ENCODE data around the gene ZNF786.

The ZNF786 gene

DNA sequence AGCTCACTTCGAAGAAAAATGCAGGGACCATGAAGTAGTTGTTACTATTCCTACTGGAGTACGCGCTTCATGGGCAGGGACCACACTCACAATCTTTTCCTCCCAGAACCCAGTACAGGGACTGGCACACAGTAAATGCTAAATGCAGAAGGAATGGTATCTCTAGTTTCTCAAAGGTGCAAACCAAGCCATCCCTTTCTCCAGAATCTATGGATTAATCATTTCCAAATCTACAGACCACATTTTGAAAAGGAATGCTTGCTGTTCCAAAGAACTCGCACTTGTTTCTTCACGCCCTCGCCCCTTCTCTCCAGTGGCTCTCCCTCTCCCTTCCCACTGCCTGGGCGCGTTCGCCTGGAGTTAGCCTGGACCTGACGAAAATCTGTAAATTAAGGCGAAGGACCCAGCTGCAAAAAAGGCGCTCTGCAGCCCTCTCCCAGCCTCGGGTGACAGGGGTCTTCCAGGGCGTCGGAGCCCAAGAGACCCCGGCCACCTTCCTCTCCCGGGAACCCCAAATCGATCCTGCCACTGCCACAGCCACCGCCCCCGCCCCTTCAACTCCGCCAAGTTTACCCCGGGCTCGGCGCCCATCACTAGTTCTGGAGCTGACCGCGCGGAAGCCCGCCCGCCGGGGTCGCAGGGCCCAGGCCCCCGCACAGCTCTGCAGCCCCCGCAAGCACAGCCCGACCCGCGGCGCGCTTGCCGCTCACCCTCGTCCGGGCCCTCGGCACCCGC, 62.7 kb downstream of the ZNF786 start:
- no peak for DNase-seq

GRCh38 chr7:149027055-149027454, 63.5 kb downstream of the ZNF786 start:
- DNase-seq: no peak

DNA sequence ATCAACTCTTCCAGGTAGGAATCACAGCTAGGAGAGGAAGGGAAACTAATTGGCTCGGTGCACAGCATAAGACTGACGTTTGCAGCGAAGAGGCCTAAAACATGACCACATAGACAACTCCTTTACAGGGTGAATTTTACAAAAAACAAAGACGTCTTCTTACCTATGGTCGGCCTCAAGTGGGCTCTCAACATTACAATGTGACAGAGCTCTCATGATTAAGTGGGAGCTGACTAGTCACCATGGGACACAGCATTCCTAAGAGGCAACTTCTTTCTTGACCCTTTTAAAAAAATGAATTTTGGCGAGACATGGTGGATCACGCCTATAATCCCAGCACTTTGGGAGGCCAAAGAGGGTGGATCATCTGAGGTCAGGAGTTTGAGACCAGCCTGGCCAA, 66.9 kb downstream of the ZNF786 start:
- DNase-seq: no peak

- no peak for DNase-seq
Measured at GRCh38 chr7:149022756-149023360, 67.7 kb downstream of the ZNF786 start.

GRCh38 chr7:149021725-149022062, 68.8 kb downstream of the ZNF786 start:
- no peak for DNase-seq

DNA sequence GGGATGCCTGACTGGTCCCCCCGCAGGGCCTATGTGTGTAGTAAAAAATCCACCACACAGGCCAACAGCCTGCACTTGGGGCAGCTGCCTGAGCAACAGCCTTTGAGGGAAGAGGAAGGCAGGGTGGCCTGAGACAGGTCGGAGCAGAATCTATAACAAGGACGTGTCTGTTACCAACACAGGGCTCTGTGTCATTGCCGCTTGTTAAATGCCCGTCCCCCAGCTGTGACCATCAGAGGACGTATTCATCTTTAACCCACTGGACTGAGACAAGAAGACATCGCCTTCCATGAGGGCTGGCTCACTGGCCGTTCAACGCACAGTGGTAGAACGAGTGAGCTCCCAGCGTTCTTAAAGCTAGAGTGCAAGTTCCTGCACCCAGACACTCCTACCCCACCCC, 70.0 kb downstream of the ZNF786 start:
- no peak for DNase-seq
